ENCODE measurements around the gene GAMT.

GAMT gene

GRCh38 chr19:1369214-1369805, 32.0 kb downstream of the GAMT start:
- no peak for TF ChIP-seq CTCF (IDR thresholded peaks at IDR 0.05; ENCODE audit: low read depth, low read length, missing control alignments)
- in situ Hi-C loops (cut with HindIII; ENCODE audit: low sequenced_read_pairs): no loop called here

GRCh38 chr19:1366899-1367870, 34.2 kb downstream of the GAMT start:
- no peak overlapping the region for H3K4me3 ChIP-seq (ENCODE audit: low read depth, low read length)
- no peak for DNase-seq (ENCODE audit: low read depth)
- no peak for TF ChIP-seq CTCF (IDR thresholded peaks at IDR 0.05; ENCODE audit: low read depth, low read length, missing control alignments)
- in situ Hi-C loops (cut with HindIII; ENCODE audit: low sequenced_read_pairs): no loop called here

More at GRCh38 chr19:1369214-1369805, 32.0 kb downstream of the GAMT start:
- DNase-seq (ENCODE audit: low read depth): no peak
- no peak overlapping the region for H3K4me3 ChIP-seq (ENCODE audit: low read depth, low read length)

- TF ChIP-seq CTCF (IDR thresholded peaks at IDR 0.05; ENCODE audit: low read depth, low read length, missing control alignments): no peak
- in situ Hi-C loops (cut with HindIII; ENCODE audit: low sequenced_read_pairs): no loop called here
Measured at GRCh38 chr19:1366296-1366695, 35.0 kb downstream of the GAMT start.

GRCh38 chr19:1365319-1366269, 35.7 kb downstream of the GAMT start:
- in situ Hi-C loops (cut with HindIII; ENCODE audit: low sequenced_read_pairs): no loop called here
- no peak for DNase-seq (ENCODE audit: low read depth)
- no peak overlapping the region for H3K4me3 ChIP-seq (ENCODE audit: low read depth, low read length)
- no peak for TF ChIP-seq CTCF (IDR thresholded peaks at IDR 0.05; ENCODE audit: low read depth, low read length, missing control alignments)

More at GRCh38 chr19:1366296-1366695, 35.0 kb downstream of the GAMT start:
- H3K4me3 ChIP-seq (ENCODE audit: low read depth, low read length): no peak overlapping the region
- DNase-seq (ENCODE audit: low read depth): no peak

GRCh38 chr19:1364070-1364704, 37.2 kb downstream of the GAMT start:
- peak; percentile 42 for TF ChIP-seq CTCF (IDR thresholded peaks at IDR 0.05; ENCODE audit: low read depth, low read length, missing control alignments)
- in situ Hi-C loops (cut with HindIII; ENCODE audit: low sequenced_read_pairs): no loop called here
- no peak for DNase-seq (ENCODE audit: low read depth)
- no peak overlapping the region for H3K4me3 ChIP-seq (ENCODE audit: low read depth, low read length)

Data from astrocyte of the cerebellum (primary cell).